GM12891 (cell line): ENCODE results near the gene IRX3.

ENCODE experiments used
- POLR2A ChIP-seq: IDR thresholded peaks from 2 replicates; pipeline ENCODE4 v1.6.1; 2011; ENCODE audit warnings: low read depth, low read length, control low read depth
- POLR2AphosphoS5 ChIP-seq: IDR thresholded peaks from 2 replicates; pipeline ENCODE4 v1.6.1; 2011; ENCODE audit warnings: low read depth, low read length, control low read depth
- POU2F2 ChIP-seq: IDR thresholded peaks from 2 replicates; pipeline ENCODE4 v1.6.1; 2011; ENCODE audit warnings: low read depth, mild to moderate bottlenecking, control low read depth, low read length, moderate library complexity
- TAF1 ChIP-seq: IDR thresholded peaks from 2 replicates; pipeline ENCODE4 v1.6.1; 2011; ENCODE audit warnings: low read depth, low read length, control low read depth

DNA sequence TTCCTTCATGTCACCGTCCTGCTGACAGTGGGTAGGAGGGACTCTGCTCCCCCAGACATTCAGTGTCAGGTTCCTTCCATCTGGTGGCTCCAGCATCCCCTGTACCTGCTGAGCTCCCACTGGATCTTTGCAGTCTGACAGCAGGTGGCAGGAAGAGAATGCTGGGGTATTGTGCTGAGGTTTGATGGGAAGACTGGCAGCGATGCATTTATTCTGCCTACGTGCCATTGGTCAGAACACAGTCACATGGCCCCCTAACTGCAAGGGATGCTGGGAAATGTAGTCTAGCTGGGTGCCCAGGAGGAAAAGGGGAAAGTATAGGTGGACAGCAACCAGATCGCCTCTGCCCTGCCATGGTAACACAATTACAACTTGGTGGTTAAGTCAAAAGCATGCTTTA is 44.4 kb downstream of the IRX3 start:
- no peak for TF ChIP-seq POLR2A
- no peak for TF ChIP-seq TAF1
- TF ChIP-seq POLR2AphosphoS5: no peak
- TF ChIP-seq POU2F2: no peak
